ENCODE data around the gene LLGL1.

The LLGL1 gene

DNA sequence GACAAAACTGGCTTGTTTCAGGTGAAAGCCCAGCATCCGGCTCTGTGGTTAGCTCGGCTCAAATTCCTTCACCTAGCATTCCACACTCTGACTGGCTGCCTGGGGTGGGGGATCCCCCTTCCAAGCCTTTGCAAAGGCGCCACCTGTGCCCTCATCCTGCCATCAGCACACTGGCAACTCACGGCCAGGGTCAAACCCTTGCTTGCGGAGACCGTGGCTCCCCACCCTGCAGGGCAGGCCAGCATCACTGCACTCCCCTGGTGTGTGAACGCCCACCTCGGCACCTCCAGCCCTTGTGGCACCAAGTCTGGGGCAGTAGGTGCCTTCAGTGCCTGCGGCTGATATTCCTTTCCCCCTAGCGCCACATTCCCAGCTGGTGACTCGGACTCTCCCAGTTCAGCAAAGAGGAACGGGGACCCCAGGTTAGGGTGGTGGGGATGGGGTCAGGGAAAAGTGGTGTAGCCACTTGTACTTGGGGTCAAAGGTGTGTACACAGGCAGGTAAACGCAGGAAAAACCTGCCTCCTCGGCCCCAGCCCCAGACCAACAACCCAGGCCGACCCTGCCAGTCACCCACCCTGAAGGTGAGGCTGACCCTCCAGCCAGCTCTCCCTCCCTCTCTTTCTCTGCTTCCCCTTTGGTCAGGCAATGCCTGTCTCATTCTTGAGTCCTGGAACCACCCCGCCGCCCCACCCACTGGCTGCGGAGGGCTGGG is 32.0 kb downstream of the LLGL1 start:
- Histone ChIP-seq H3K4me3 (ENCODE audit: low read depth, low read length) (peak overlapping the region; percentile 53), H3K27ac (peak overlapping the region; percentile 80), H3K36me3 (peaks cover 33% of the 10 kb centered on the region), H3K9me3 (ENCODE audit: severe bottlenecking) (no peaks in the 10 kb centered on the region), H3K27me3 (ENCODE audit: insufficient read depth, low read depth, severe bottlenecking) (no peaks in the 10 kb centered on the region)
- TF ChIP-seq, protein P1, sequence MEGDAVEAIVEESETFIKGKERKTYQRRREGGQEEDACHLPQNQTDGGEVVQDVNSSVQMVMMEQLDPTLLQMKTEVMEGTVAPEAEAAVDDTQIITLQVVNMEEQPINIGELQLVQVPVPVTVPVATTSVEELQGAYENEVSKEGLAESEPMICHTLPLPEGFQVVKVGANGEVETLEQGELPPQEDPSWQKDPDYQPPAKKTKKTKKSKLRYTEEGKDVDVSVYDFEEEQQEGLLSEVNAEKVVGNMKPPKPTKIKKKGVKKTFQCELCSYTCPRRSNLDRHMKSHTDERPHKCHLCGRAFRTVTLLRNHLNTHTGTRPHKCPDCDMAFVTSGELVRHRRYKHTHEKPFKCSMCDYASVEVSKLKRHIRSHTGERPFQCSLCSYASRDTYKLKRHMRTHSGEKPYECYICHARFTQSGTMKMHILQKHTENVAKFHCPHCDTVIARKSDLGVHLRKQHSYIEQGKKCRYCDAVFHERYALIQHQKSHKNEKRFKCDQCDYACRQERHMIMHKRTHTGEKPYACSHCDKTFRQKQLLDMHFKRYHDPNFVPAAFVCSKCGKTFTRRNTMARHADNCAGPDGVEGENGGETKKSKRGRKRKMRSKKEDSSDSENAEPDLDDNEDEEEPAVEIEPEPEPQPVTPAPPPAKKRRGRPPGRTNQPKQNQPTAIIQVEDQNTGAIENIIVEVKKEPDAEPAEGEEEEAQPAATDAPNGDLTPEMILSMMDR (IDR thresholded peaks at IDR 0.05; ENCODE audit: low read depth, low read length) = no peak
- no peak for DNase-seq

DNA sequence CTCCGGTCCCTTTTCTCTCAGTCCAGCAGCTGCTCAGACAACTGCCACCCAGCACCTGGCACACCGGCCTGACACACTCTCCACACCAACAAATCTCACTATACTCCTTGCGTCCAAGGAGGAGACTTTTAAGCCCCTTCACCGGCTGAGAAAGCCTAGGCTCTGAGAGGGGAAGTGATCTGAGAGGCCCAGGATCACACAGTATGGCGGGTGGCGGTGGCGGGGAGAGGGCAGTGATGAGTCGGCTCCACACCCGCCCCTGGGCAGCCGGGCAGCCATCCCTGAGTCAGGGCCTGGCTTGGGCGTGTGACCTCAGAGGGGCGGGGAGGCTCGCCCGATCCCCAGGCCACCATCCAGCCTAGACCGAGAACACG is 32.5 kb downstream of the LLGL1 start:
- peak; percentile 68 for DNase-seq
- Histone ChIP-seq H3K9me3 (ENCODE audit: severe bottlenecking) (no peaks in the 10 kb centered on the region), H3K36me3 (peaks cover 29% of the 10 kb centered on the region), H3K27me3 (ENCODE audit: insufficient read depth, low read depth, severe bottlenecking) (no peaks in the 10 kb centered on the region), H3K4me3 (ENCODE audit: low read depth, low read length) (peak overlapping the region; percentile 53), H3K27ac (peak overlapping the region; percentile 80)
- TF ChIP-seq, protein P1 (IDR thresholded peaks at IDR 0.05; ENCODE audit: low read depth, low read length) = no peak

DNA sequence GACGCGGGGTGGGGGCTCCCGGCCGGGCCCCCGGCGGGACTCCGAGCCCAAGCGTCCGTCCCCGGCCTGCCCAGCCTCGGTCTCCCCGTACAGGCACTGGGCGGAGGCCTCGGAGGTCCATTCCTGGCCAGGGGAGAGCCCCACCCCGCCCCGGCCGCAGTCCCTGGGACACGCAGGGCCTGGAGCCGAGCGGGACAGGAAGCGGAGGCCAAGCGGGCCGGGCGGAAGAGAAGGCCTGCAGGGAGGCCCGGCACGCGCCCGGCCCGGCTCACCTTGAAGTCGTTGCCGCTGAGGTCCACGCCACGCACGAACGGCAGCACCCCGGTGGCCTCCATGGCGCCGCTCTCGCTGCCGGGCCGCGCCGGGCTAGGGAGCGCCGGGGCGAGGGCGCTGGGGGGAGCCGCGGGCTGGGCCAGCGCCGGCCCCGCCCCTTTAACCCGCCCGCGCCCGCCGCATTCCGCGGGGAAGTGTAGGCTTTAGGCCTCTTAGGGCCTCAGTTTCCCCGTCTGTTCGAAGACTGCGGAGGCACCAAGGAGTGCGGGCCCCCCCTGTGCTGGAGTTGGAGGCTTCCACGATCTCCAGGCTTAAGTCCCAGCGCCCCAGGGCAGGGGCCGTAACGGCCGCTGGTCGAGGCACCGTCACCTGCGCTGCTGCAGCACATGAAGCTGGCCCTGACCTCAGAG is 33.1 kb downstream of the LLGL1 start, which contains the start of gene FLII:
Gene FLII (minus strand): TSS at position 383 of the 683 bp plus-strand sequence. CDS start 48 bp downstream, at position 335.
- DNase-seq = peak; percentile 42
- Histone ChIP-seq H3K27ac (peak within 1 kb of the TSS; percentile 80), H3K36me3 (peaks cover 26% of the 10 kb centered on the region), H3K9me3 (ENCODE audit: severe bottlenecking) (no peaks in the 10 kb centered on the region), H3K4me3 (ENCODE audit: low read depth, low read length) (peak within 1 kb of the TSS; percentile 53), H3K27me3 (ENCODE audit: insufficient read depth, low read depth, severe bottlenecking) (no peaks in the 10 kb centered on the region)
- TF ChIP-seq, protein P1 (IDR thresholded peaks at IDR 0.05; ENCODE audit: low read depth, low read length) = no peak

DNA sequence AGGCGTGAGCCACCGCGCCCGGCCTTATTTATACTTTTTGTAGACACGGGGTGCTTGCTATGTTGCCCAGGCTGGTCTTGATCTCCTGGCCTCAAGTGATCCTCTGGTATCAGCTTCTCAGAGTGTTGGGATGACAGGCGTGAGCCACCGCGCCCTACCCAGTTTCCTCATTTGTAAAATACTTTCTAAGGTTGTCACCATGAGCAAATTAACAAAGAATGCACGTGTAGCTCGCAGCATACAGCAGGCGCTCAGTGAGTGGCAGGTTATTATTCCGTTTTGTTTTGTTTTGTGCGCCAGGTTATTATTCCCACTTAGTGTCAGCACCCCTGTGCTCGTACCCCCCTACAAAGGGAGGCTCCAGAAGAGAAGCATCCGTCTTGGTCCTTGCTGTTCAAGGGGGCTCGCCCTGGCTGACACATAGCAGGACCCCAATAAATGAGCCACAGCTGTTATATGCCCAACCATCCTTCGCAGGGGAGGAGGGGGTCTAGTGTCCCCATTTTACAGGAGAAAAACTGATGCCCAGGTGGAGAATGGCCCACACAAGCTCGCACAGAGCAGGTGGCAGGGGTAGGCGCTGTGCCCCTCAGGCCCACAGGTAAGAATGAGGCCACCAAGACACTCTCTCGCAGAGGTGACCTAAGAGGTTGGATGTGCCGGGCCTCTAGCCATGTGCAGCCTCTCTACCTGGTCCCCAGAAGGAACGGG is 34.3 kb downstream of the LLGL1 start:
- H3K36me3 ChIP-seq = peaks cover 27% of the 10 kb centered on the region
- no peak for DNase-seq
- TF ChIP-seq, protein P1 (IDR thresholded peaks at IDR 0.05; ENCODE audit: low read depth, low read length) = no peak
- H3K9me3 ChIP-seq (ENCODE audit: severe bottlenecking) = no peaks in the 10 kb centered on the region
- H3K4me3 ChIP-seq (ENCODE audit: low read depth, low read length) = peak overlapping the region; percentile 67
- H3K27me3 ChIP-seq (ENCODE audit: insufficient read depth, low read depth, severe bottlenecking) = no peaks in the 10 kb centered on the region
- H3K27ac ChIP-seq = peak overlapping the region; percentile 89

DNA sequence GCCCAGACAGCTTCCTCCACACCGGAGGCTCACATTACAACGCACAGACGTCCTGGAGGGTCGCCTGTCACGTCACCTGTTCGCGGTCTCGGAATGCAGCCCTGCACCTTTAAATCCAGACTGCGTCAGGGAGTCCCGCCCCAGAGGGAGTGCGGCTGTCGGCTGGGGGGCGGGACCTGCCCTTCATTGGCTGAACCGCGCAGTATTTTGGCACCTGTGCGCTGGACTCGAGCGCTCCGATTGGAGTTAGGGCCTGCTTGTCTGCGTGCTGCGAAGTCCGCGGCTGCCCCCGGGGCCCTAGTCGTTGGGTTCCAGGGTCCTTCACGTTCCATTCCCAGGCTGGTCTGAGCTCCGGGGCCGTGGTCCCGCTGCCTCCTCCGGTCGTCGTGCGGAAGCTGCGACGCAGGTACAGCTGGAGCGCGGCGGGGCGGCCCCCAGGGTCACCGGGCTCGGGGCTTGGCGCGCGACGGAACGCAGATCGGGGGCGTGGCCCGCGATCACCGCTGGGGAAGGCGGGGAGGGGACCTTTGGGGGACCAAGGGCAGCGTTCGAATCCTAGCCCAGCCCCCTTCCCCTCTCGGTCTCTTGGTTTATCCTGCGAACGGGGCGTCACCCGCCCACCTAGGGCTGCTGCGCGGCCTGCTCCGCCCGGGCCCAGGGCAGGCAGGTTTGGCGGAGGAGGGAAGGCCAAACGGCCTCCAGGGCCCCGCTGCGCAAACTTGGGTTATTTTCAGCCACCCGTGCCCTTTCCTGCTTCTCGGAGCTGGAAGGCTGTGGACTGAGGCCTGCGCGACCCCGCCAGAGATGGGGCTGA is 35.1 kb downstream of the LLGL1 start, which contains the start of gene MIEF2:
Gene MIEF2 (plus strand): TSS at position 331 of the 814 bp plus-strand sequence. CDS start 2,059 bp downstream, outside the sequence.
- peak within 1 kb of the TSS; percentile 89 for H3K27ac ChIP-seq
- TF ChIP-seq, protein P1 (IDR thresholded peaks at IDR 0.05; ENCODE audit: low read depth, low read length) = no peak

More for the DNA sequence above, 35.1 kb downstream of the LLGL1 start, which contains the start of gene MIEF2:
- Histone ChIP-seq H3K9me3 (ENCODE audit: severe bottlenecking) (no peaks in the 10 kb centered on the region), H3K36me3 (peaks cover 29% of the 10 kb centered on the region), H3K27me3 (ENCODE audit: insufficient read depth, low read depth, severe bottlenecking) (no peaks in the 10 kb centered on the region), H3K4me3 (ENCODE audit: low read depth, low read length) (peak within 1 kb of the TSS; percentile 67)
- peak; percentile 96 for DNase-seq
